ENCODE results near the gene OLIG1. TPM values are rescaled to one million over a fixed set of nuclear protein-coding genes. Genes with fewer than 3 reads are reported as not detected.

OLIG1 gene
- total RNA-seq, 2 experiments from 2014 or later = not detected

DNA sequence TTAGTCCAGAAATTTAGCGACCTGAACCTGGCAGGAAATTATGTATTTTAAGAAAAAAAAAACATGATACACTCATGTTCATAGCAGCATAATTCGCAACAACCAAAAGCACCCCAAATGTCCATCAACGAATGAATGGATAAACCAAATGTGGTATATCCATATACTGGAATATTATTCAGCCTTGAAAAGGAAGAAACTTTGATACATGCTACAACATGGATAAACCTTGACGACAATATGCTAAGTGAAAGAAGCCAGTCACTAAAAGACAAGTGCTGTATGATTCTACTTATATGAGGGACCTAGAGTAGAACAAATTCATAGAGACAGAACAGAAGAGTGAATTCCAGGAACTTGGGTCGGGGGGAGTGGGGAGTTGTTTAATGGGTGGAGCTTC lies 698 bp upstream of the OLIG1 start:
- Histone ChIP-seq H3K4me1 (ENCODE audit: insufficient read depth, low read length, poor library complexity, severe bottlenecking) (no peaks in the 10 kb centered on the region), H3K4me3 (ENCODE audit: low read depth, low read length, poor library complexity, severe bottlenecking) (no peak overlapping the region), H4K20me1 (ENCODE audit: insufficient read depth, low read length) (no peaks in the 10 kb centered on the region), H3K27ac (ENCODE audit: low read depth, low read length, poor library complexity, severe bottlenecking) (no peak overlapping the region), H3K4me2 (ENCODE audit: low read length) (no peak overlapping the region), H3K9me2 (ENCODE audit: insufficient read depth, low read length) (no peaks in the 10 kb centered on the region), H2AFZ (ENCODE audit: low read length) (no peak overlapping the region), H3K36me3 (ENCODE audit: insufficient read depth, low read length) (no peaks in the 10 kb centered on the region), H3K9me3 (ENCODE audit: low read length) (no peaks in the 10 kb centered on the region), H3K79me2 (ENCODE audit: insufficient read depth, low read depth, low read length) (no peaks in the 10 kb centered on the region)
- intact Hi-C loops (cut with micrococcal nuclease; ENCODE audit: unreplicated experiment) = no loop called here
- no peak for DNase-seq (ENCODE audit: low spot score)
- TF ChIP-seq EZH2phosphoT487 (IDR thresholded peaks at IDR 0.05; ENCODE audit: borderline replicate concordance, low read depth, low read length) = no peak
- TF ChIP-seq, protein P1, sequence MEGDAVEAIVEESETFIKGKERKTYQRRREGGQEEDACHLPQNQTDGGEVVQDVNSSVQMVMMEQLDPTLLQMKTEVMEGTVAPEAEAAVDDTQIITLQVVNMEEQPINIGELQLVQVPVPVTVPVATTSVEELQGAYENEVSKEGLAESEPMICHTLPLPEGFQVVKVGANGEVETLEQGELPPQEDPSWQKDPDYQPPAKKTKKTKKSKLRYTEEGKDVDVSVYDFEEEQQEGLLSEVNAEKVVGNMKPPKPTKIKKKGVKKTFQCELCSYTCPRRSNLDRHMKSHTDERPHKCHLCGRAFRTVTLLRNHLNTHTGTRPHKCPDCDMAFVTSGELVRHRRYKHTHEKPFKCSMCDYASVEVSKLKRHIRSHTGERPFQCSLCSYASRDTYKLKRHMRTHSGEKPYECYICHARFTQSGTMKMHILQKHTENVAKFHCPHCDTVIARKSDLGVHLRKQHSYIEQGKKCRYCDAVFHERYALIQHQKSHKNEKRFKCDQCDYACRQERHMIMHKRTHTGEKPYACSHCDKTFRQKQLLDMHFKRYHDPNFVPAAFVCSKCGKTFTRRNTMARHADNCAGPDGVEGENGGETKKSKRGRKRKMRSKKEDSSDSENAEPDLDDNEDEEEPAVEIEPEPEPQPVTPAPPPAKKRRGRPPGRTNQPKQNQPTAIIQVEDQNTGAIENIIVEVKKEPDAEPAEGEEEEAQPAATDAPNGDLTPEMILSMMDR (conservative IDR thresholded peaks at IDR 0.05; ENCODE audit: low read length) = no peak
- ChIA-PET POLR2A (no interaction called here), CTCF (ENCODE audit: unreplicated experiment) (no interaction called here)
- BruUV-seq (replicated peaks) = no TSS peak

DNA sequence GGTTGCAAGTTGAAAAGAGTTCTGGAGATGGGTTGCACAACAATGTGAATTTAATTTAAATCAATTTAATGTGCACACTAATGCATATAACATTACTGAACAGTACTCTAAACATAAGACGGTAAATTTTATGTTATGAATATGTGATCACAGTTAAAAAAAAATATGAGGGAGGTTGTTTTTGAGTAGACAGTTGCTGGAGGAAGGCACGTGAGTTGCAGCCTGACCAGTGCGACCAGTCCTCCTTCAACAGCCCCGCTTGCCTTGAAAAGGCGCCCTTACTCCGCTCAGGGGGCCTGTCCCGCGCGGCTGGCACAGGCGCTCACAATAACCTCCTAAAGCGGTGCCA lies 322 bp upstream of the OLIG1 start:
- H3K4me3 ChIP-seq (ENCODE audit: low read depth, low read length, poor library complexity, severe bottlenecking) = no peak overlapping the region
- no peaks in the 10 kb centered on the region for H3K79me2 ChIP-seq (ENCODE audit: insufficient read depth, low read depth, low read length)
- no peaks in the 10 kb centered on the region for H3K9me3 ChIP-seq (ENCODE audit: low read length)
- no peaks in the 10 kb centered on the region for H3K36me3 ChIP-seq (ENCODE audit: insufficient read depth, low read length)
- H3K4me2 ChIP-seq (ENCODE audit: low read length) = no peak overlapping the region
- H3K4me1 ChIP-seq (ENCODE audit: insufficient read depth, low read length, poor library complexity, severe bottlenecking) = no peaks in the 10 kb centered on the region
- TF ChIP-seq, protein P1 (conservative IDR thresholded peaks at IDR 0.05; ENCODE audit: low read length) = no peak
- TF ChIP-seq EZH2phosphoT487 (IDR thresholded peaks at IDR 0.05; ENCODE audit: borderline replicate concordance, low read depth, low read length) = no peak
- POLR2A ChIA-PET = no interaction called here
- H3K27ac ChIP-seq (ENCODE audit: low read depth, low read length, poor library complexity, severe bottlenecking) = no peak overlapping the region
- H3K9me2 ChIP-seq (ENCODE audit: insufficient read depth, low read length) = no peaks in the 10 kb centered on the region
- CTCF ChIA-PET (ENCODE audit: unreplicated experiment) = no interaction called here
- intact Hi-C loops (cut with micrococcal nuclease; ENCODE audit: unreplicated experiment) = no loop called here
- BruUV-seq (replicated peaks) = no TSS peak
- no peaks in the 10 kb centered on the region for H4K20me1 ChIP-seq (ENCODE audit: insufficient read depth, low read length)
- DNase-seq (ENCODE audit: low spot score) = no peak
- H2AFZ ChIP-seq (ENCODE audit: low read length) = no peak overlapping the region

DNA sequence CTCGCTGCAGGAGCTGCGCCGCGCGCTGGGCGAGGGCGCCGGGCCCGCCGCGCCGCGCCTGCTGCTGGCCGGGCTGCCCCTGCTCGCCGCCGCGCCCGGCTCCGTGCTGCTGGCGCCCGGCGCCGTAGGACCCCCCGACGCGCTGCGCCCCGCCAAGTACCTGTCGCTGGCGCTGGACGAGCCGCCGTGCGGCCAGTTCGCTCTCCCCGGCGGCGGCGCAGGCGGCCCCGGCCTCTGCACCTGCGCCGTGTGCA lies 730 bp downstream of the OLIG1 start:
- intact Hi-C loops (cut with micrococcal nuclease; ENCODE audit: unreplicated experiment) = no loop called here
- ChIA-PET POLR2A (no interaction called here), CTCF (ENCODE audit: unreplicated experiment) (no interaction called here)

More for the DNA sequence above, 730 bp downstream of the OLIG1 start:
- no peak overlapping the region for H3K4me2 ChIP-seq (ENCODE audit: low read length)
- H4K20me1 ChIP-seq (ENCODE audit: insufficient read depth, low read length) = no peaks in the 10 kb centered on the region
- no peaks in the 10 kb centered on the region for H3K4me1 ChIP-seq (ENCODE audit: insufficient read depth, low read length, poor library complexity, severe bottlenecking)
- H3K27ac ChIP-seq (ENCODE audit: low read depth, low read length, poor library complexity, severe bottlenecking) = no peak overlapping the region
- H3K79me2 ChIP-seq (ENCODE audit: insufficient read depth, low read depth, low read length) = no peaks in the 10 kb centered on the region
- no peak overlapping the region for H3K4me3 ChIP-seq (ENCODE audit: low read depth, low read length, poor library complexity, severe bottlenecking)
- TF ChIP-seq EZH2phosphoT487 (IDR thresholded peaks at IDR 0.05; ENCODE audit: borderline replicate concordance, low read depth, low read length) = no peak
- TF ChIP-seq, protein P1 (conservative IDR thresholded peaks at IDR 0.05; ENCODE audit: low read length) = no peak
- H3K36me3 ChIP-seq (ENCODE audit: insufficient read depth, low read length) = no peaks in the 10 kb centered on the region
- no peak for DNase-seq (ENCODE audit: low spot score)
- BruUV-seq (replicated peaks) = no TSS peak
- no peak overlapping the region for H2AFZ ChIP-seq (ENCODE audit: low read length)
- H3K9me3 ChIP-seq (ENCODE audit: low read length) = no peaks in the 10 kb centered on the region
- no peaks in the 10 kb centered on the region for H3K9me2 ChIP-seq (ENCODE audit: insufficient read depth, low read length)

Data from OCI-LY7 (cell line).